CD4-positive, alpha-beta T cell treated with Interleukin-4 for 1 hour (primary cell): ENCODE data around the gene MATN1.
A peak's percentile ranks its signal among the peaks of the same experiment; 100 is the strongest.

Experiments
- DNase-seq, 2 donors: peaks; one replicate each; pipeline ENCODE4 v3.0.0-alpha.2; 2020 to 2022

Gene MATN1

DNA sequence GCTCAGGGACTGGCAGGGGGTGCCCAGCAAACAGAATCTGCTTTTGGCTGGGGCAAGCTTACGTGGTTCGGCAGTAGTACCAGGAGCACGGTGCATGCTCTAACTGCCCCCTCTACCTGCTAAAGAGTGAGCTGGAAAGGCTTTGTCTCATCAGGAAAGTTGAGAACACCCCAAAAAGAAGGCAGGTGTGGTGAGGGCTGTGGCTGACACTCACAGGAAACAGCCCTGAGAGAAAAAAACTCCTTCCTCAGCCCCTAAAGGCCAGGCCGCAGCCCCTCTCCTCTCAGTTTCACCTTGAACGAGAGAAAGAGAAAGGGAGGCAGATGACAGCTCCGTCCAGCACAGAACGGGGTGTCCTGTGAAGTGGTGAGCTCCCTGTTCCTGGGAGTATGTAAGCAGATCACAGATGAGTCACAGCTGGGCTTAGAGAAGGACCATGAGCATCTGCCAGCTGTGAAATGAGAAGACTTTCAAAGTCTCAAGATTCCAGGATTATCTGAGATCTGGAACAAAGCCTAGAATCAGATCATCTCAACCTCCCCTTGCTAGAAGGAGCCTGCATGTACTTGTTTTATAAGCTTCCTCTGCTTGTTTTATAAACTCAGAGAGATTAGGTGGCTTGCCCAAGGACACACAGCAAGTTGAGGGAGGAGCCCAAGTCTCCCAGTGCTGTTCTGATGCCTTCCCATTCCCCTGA is 20.8 kb upstream of the MATN1 start:
- DNase-seq = peak; percentile 32 to 65

DNA sequence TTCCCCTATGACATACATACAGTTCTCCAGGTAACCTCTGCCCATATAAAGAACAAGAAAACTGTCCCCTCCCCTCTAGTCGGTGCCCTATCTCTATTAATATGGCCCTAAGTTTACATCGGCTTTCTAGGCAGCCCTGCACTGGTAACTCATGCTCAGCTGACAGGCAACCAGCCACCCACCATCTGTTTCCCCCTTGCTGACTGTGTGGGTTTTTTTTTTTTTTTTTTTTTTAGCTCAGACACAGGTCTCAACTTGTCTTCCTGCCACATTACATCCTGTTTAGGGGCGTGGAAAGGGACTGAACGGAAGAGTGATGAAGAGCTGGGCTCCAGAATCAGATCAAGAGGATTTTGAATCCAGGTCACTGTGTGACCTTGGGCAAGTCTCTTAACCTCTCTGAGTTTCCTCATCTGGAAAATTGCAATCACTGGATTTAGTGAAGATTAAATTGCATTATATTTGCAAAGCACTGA is 20.2 kb upstream of the MATN1 start:
- DNase-seq = peak; percentile 86 to 87

DNA sequence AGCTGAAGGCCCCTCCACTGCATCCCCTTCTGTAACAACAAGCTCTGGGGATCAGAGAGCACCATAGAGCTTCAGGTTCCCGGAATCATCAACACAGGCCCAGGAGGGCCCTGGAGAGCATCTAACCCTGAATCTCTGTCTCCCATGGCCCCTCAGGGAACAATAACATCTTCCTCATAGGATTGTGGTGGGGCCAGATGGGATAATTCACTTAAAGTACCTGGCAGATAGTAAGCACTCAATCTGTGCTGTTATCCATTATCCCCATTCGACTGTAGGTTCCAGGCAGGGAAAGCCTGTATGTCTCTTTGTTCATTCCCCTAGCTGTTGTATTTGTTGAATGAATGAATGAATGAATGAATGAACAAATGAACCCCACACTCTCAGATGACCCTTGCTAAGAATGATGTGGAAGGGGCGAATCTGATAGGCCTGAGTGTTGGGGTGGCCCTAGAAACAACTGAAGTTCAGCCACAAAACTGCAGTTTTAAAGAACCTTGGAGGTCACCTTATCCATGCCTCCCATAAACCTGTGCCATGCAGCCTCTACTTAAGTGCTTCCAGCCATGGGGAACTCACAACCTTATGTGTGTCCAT is 19.7 kb upstream of the MATN1 start:
- DNase-seq = no peak

DNA sequence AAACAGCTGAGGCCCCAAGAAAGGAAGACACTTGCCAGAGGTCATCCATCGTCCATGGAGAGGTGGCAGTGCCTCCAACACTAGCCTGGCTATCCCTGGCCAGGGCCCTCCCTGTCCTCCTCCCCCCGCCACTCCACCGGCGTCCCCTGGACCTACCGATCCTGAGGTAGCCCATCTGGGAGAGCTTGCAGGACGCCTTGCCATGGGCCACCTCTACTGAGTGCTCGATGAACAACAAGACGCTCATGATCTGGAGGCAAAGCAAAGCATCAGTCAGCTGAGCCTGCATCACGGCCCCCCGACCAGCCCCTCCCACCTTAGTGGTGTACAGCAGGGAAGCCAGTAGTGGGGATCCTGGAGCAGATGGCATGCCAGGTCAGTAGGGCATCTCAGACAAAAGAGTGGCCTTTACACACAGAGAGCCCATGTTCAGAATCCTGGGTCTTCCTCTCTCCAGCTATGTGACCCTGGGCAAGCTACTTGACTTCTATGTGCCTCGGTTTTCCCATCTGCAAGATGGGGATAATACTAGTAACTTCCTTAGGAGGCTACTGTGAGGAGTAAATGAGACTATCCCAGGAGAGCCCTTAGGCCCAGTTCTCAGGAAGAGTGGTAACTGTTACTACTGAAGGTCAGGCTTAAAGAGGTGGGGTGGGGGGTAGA is 19.0 kb upstream of the MATN1 start:
- DNase-seq = no peak

DNA sequence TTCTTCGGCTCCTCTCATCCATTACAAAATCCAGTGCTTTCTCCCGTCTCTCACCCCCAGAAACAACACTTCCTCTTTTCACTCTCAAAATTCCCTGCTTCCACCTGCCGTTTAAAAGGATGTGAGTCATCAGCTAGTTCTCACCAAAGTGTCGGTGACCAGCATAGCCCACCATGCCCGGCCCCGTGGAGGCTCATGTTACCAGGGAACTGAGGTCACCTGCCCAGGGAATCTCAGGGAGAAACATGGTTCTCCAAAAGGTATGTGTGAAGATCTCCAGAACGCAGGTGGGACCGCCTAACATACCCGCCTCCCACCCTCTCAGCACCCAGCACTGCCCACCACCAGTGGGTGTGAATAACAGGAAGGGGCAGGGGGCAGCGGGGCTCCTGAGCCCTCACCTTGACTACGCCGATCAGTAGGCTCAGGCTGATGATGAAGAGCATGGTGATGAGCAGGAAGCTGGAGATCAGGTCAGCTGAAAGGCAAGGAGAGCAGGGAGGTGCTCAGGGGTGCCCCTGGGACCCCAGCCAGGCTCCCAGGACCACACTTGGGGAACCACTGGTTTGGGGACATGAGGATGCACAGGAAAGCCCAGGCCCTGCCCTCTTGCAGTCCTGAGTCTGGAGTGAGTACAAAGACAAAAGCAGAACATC is 18.0 kb upstream of the MATN1 start:
- DNase-seq = no peak

DNA sequence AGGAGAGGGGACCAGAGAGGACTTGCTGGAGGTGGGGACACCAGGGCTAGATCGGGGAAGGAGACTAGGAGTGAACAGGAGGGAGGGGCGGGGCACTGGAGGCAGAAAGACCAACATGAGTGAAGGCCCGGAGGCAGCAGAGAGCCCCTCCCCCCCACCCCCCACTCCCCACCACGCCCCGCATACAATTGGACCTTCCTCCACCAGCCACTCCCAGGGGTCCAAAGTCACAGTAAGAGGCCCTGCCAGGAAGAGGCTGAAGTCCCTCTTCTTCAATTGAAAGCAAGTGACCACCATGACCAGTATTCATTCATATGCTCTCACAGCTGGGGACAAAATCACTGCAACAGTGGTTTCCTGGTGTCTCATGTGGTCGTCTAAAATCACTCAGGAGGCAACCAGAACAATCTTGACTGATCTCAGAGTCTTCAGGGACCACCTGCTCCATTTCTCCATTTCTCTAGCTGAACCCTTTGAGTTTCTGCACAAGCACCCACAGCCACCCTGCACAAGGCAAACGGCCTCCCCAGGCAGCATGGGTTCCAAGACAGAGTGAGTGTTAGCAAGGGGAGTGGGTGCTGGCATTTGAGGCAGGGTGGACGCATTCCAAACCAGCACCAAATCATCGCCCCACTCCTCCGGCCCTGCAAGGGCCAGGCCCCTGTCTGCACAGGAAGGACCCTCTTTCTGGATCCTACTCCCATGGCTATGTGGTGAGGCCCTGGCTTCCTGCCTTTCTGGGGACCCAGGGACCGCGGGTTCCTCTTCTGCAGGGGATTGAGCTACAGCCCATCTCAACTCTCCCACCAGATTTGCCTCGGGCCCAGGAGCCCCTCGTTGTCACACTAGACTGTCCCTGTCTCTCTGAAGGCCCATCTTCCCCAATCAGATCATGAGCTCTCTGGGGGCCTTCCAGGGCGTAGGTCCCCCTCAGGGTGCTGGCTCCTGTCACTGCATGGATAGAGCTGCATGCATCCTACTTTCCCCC is 17.2 kb upstream of the MATN1 start:
- DNase-seq = no peak

DNA sequence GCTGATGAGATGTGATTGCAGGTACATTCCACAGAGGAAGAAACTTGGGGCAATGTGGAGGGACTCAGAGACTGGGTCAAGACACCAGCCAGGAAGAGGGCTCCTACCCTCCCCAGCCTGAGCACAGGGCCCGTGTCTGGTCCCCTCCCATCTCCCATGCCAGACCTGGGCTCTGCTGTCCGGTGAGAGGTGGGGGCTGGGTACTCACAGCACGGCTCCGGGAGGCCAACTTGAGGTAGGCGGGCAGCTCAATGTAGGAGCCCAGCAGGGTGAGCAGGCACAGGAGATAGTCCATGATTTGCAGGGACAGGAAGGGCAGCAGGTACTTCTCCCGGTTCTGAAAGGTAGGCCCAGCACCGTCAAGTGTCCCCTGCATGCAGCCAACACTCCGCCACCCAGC is 16.2 kb upstream of the MATN1 start:
- DNase-seq = no peak

DNA sequence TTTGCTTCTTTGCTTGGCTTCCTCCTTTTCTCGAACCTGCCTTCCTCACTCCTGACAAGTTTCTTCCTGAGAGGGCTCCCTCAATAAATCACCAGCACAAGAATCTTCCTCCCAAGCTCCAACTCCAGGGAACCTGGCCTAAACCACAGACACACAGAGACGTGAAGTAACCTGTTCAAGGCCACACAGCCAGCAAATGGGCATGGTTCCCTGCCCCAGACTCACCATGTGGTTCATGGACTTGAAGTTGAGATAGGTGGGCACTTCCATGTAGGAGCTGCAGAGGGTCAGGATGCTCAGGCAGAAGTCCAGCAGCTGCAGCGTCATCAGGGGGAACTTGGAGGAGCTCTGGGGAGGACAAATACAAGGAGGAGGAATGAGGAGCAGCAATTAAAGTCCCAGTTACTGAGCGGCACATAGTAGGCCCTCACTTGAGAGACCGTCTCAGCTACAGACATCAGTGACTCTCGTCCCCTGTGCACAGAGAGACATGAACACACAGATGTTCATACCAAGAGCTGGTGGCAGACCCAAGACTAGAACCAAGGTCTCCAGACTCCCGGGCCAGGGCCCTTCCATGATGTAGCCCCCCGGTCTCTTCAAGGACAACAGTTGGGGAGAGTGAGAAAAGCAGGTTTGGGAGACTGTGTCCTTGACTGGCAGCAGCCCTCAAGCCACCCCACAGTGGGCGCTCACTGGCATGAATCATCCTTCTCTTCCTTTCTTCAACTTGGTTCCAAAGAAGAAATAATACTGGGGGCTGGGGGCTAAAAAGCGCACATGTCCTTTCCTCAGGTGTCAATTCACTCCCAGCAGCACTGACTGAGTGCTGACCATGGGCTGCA is 15.6 kb upstream of the MATN1 start:
- no peak for DNase-seq

DNA sequence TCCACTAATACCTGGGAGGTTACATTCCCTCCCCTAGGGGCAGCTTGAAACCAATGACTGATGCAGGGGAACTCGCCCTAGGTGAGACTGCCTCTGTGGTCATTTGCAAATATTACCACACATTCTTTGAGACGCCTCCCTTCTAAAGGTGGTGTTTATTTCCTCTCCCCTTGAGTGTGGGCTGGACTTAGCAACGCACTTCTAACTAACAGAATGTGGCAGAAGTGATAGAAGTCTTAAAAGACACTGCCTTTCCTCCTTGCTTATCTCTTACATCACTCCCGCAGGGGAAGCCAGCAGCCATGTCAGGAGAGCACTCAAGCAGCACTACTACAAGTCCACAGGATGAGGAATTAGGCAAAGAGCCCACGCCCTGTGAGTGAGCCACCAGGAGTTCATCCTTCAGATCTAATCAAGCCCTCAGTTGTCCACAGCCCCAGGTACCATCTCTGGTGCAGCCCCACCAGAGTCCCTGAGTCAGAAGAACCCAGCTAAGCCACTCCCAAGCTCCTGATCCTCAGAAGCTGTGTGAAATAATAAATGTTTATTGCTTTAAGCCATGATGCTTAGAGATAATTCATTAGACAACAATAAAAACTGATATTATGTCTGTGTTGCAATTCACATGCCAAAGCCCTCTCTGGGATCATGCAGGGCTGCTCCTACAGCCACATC is 14.8 kb upstream of the MATN1 start:
- DNase-seq = no peak

DNA sequence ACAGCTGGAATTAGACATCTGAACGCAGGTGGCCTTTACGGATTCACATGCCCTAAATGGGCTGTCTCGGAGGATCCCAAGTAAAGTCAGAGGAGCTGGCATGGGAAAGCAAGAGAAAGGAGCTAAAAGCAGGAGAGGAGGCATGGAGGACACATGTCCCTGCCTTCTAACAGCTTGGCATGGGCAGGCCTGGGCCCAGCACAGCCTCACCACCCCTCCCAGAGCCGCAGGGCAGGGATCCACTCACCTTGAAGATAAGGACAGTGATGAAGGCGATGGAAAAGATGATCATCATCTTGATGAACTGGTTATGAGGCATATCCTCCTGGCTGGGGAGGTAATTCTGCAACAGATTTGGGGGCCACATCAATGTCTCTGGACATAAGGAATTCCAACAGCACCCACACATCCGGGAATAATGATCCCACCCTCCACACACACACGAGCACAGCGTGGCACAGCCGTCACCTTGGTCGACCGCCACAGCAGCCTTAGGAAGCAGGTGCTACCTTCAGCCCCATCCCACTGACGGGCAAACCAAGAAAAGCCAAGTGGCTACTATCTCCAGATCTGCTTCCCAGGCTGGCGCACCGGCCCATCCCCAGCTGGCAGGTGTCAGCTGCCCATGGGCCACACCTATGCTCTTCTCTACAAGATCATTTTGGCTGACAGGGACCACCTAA is 14.1 kb upstream of the MATN1 start:
- DNase-seq = no peak

DNA sequence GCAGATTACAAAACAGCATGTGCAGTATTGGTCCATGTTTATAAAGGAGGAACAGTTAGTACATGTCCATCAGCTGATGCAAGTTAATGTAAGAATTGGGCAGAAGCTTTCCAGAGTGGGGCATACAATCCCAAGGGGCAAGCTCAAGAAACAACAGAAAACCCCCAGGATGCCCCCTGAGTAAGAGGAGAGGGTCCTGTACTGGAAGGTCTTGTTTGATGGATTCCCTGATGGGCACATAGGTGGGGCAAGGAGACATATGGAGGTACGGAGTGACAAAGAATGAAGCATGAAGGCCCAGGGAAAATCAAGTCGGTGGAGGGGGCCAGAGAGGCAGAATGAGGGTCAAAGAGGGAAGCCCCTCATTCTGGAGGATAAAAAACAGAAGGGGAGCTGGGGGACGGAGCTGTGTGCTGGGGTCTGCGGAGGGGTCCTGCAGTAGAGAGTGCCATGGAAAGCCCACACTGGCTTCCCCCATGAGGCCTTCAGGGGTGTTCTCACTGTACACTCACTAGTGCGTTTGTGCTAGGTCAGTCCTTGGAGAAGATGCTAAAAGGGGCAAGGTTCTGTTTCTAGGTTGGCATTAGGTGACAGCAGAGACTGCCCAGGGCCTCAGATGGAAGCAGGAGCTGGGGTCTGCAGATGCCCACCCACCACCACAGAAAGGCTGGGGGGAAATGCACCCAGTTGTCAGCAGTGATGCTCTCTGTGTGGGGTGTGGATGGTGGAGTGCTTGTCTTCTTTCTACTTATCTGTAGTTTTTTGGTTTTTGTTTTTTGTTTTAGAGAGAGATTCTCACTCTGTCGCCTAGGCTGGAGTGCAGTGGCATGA is 12.5 kb upstream of the MATN1 start:
- DNase-seq = no peak

DNA sequence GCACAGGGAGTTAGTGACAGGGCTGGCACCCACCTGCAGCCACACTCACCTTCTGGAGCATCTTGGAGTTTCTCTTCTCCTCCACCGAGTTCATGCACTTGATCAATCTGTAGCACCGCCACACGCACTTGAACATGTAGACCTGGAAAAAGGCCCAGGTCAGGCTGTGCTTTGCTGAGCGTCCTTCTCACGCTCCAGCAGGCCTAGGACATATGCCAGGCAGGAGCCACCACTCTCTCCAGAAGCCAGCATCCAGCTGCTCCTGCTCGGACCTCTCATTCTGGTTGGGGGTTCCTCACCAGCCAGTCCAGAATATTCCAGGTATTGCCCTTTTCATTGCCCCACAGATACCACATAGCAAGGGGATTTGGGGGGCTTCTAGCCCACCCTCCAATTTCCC is 11.7 kb upstream of the MATN1 start:
- DNase-seq = no peak

DNA sequence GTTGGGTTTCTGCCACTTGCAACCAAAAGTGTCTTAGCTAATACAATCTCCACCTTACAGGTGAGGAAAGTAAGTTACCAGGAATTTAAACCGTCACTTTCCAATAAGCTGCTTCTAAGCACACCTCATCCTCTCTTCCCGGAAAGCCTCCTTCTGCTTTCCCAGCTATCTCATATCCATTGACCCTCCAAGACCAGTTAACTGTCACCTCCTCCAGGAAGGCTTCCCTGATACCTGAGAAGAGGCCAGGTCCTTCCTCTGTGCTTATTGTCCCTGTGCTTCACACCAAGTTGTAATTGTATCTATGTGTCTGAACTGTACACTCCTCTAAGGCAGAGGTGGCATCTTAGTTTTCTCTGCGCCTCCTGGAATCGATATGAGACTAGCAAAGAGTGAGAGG is 11.2 kb upstream of the MATN1 start:
- no peak for DNase-seq

DNA sequence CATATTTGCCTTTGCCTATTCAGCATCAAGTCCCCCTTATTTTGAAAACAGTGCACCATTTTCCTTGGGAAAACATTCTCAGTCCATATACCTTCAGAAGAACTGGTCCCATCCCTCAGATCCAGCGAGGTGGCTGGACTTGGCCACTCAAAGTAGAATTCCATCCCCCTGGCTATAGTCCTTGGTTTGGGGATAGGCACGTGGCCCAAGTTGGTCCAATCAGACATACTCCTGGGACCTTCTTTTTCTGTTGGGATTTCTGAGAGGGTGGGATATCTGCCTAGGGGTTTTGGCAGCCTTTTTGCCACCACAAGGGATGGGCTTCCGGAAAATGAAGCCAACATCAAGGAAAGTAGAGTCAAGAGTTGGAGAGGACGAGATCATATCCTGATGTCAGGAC is 10.7 kb upstream of the MATN1 start:
- DNase-seq = no peak

DNA sequence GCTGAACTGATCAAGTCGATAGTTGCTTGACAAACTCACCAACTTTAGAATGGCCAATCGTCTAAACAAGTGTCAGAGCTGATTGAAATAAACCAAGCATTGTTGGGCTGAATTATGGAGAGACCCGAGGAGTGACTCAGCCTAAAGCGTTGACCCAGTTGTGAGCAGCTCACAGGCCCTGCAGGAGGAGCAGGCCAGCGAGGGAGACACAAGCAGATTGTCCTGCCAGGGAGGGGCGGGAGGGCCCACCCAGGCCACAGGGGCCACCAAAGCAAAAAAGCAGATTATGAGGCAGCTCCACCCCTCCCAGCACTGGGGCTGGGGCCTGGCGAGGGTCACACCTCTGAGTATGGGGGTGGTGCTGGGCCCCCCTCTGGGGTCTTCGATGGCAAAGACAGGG is 10.1 kb upstream of the MATN1 start:
- DNase-seq = no peak

DNA sequence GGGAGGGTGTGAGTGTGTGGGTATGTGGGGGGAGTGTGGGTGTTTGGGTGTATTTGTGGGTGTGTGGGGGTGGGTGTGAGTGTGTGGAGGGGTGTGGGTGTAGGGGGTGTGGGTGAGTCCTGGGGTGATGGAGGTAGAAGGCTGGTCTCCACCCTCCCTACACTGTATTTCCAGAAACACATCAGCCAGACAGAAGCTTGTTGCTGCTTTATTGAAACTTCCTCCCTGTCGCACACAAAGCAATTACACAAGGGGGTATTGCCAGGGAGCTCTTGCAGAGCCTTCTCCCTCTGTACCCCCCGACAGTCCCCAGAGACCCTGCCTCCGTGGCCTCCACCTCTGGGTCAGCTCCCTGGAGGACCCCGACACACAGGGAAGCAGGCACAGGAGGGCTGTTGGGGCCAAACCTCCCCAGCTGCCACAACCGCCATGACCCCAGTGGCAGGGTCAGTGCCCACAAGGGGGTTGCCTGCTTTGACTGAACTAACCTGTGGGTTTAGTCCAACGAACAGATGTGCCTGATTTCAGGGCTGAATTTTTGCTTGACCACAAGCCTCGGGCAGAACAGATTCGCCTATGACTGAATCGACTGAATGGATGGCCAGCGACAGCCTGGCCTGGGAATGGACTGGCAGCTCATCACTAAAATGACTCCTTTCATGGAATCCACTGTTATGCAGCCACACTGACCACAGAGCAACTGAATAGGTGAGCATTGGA is 9.1 kb upstream of the MATN1 start:
- peak in 1 of 2 donors; percentile 42 for DNase-seq

DNA sequence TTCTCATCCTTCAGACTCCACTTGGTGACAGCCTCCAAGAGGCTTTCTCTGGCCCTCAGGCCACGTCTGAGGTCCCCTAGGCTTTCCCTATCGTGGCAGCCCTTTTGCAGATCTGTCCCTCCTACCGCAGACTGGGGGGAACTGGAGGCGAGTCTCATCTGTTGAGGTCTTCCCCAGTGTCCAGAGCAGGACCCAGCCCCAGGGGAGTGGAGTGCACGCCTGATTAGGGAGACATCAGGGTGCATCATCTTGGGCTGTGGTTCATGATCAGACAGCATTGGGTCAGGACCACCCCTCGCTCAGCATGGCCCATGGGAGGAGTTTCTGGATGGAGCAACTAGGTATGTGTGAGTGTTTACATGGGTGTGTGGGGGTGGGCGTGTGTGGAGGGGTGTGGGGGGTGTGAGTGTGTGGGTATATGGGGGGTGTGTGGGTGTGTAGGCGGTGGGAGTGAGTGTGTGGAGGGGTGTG is 8.5 kb upstream of the MATN1 start:
- no peak for DNase-seq

DNA sequence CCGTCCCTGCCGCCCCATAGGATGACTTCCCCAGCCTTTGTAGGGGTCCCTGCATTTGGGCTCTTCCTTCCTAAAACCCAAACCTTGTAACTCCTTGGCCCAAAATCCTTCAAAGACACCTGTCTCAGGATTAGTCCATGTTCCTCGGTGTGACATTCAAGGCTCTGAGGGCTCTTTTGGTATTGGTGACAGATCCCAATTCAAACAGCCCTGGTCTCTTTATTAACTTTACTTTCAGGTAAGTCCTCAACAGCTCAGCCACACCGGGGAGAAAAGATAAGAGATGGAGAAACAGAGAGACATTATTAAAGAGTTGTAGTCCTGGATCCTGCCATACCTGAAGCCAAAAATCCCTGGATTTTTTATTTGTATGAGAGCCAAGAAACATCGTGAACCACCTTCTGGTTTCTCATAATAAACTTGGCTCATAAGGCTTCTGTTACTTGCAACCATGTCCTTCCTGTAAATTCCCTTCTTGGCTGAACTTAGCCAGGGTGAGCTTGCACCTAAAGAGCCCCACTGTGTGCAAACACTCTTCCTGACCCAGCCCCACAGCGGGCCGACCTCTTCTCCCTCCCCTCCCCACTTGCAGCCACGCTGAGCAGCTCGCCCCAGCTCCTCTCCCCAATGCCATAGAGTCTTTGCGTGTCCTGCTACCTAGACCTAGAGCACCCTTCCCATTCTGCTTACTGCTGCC is 7.9 kb upstream of the MATN1 start:
- DNase-seq = no peak
